Measurements from ENCODE around the gene BRF1.
"Not testable (repeated sequence)": the region's sequence is repeated elsewhere in the genome, so short reads cannot be mapped to it uniquely, and the experiment has no call there.

BRF1 gene

GRCh38 chr14:105301103-105301914, 508 bp upstream of the BRF1 start:
- H3K27ac ChIP-seq: peak overlapping the region; percentile 91

DNA sequence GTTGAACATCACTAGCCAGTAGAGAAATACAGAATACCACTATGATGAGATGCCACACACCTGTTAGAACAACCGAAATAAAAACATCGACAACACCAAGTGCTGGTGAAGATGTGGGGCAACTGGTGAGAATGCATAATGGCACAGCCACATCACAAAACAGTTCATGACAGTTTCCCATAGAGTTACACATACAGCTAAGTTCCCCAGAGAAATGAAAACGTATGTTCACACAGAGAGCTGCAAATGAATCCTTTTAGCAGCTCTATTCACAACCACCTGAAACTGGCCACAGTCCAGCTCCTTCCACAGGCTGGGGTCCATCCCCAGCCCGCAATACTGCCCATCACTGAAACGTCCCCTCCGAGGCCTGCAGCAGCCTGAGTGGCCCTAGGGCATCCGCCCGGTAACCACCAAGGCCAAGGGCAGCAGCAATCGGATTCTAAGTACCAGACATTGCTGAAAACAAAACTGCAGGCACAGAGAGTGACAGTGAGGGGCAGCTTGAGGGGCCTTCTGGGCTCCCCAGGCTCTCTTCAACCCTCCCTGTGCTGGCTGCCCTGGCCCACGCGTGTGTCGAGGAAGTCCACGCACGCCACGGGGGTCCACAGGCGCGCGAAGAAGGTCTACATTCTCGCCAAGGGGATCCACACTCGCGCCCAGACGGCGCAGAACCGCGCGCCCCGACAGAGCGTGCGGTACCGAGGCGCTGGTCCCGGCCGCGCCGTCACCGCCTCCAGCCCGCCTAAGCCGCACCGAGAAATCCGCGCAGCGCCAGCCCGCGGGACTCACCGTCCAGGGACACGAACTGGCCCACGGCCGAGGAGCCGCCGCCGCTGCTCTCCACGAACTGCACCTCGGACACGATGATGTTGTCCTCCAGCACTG, 903 bp downstream of the BRF1 start:
- peak overlapping the region; percentile 91 for H3K27ac ChIP-seq
- TF ChIP-seq, protein P1, sequence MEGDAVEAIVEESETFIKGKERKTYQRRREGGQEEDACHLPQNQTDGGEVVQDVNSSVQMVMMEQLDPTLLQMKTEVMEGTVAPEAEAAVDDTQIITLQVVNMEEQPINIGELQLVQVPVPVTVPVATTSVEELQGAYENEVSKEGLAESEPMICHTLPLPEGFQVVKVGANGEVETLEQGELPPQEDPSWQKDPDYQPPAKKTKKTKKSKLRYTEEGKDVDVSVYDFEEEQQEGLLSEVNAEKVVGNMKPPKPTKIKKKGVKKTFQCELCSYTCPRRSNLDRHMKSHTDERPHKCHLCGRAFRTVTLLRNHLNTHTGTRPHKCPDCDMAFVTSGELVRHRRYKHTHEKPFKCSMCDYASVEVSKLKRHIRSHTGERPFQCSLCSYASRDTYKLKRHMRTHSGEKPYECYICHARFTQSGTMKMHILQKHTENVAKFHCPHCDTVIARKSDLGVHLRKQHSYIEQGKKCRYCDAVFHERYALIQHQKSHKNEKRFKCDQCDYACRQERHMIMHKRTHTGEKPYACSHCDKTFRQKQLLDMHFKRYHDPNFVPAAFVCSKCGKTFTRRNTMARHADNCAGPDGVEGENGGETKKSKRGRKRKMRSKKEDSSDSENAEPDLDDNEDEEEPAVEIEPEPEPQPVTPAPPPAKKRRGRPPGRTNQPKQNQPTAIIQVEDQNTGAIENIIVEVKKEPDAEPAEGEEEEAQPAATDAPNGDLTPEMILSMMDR (conservative IDR thresholded peaks at IDR 0.05): no peak

More at GRCh38 chr14:105301103-105301914, 508 bp upstream of the BRF1 start:
- TF ChIP-seq, protein P1 (conservative IDR thresholded peaks at IDR 0.05): no peak

DNA sequence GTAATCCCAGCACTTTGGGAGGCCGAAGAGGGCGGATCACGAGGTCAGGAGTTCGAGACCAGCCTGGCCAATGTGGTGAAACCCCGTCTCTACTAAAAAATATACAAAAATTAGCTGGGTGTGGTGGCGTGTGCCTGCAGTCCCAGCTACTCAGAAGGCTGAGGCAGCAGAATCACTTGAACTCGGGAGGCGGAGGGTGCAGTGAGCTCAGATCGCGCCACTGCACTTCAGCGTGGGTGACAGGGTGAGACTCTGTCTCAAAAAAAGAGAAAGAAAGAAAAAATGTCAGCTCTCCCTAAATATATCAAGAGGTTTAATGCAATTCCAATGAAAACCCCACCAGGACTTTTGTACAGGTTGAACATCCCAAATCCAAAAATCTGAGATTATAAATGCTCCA, 3.5 kb downstream of the BRF1 start:
- H3K27ac ChIP-seq: not testable (repeated sequence)

- H3K27ac ChIP-seq: no peak overlapping the region
- TF ChIP-seq, protein P1 (conservative IDR thresholded peaks at IDR 0.05): no peak
Observed at GRCh38 chr14:105294142-105294597, 6.6 kb downstream of the BRF1 start.

- TF ChIP-seq, protein P1 (conservative IDR thresholded peaks at IDR 0.05): no peak
- H3K27ac ChIP-seq: no peak overlapping the region
Observed at GRCh38 chr14:105292826-105293711, 7.7 kb downstream of the BRF1 start.

DNA sequence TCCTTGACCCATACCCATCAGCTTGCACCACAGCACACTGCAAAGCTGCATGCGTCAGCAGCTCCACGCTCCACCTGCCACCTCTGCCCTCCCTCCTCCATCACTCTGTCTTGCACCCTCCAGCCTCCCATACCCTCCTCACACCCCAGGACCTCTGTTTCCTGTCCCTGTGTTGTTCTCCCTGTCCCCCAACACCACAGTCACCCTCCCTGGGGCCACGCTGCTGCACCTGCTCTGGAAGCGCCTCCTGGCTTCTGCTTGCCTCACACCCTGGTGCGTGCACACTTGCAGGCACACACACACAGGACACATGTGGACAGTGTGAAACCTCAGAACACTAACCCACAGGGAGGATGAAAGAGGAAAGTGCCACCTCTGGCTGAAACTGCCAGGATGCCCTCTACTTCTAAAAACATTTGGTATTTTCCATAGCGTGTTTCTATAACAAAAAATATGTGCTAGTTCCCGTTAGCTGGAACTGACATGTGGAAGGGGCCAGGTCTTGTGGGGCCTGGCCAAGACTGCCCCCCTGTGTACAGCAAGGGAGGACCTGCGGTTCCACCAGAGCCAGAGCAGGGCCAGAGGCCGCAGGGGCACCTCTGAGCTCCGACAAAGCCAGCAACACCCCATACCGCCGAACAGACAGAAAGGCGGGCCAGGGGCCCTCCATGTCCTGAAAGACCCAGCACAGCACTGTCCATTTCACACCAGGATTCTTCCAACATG, 10.0 kb downstream of the BRF1 start:
- H3K27ac ChIP-seq: no peak overlapping the region
- TF ChIP-seq, protein P1 (conservative IDR thresholded peaks at IDR 0.05): no peak

DNA sequence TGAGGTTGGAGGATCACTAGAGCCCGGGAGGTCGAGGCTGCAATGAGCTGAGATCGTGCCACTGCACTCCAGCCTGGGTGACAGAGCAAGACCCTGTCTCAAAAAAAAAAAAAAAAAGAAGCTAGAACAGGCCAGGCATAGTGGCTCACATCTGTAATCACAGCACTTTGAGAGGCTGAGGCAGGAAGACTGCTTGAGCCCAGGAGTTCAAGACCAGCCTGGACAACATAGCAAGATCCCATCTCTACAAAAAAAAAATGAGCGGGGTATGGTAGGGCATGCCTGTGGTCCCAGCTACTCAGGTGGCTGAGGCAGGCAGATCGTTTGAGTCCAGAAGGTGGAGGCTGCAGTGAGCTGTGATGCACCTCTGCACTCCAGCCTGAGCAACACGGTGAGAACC, 11.9 kb downstream of the BRF1 start:
- H3K27ac ChIP-seq: not testable (repeated sequence)

Data from VCaP (cell line).